CD4-positive, alpha-beta T cell (primary cell): ENCODE data around the gene ADCY2. TPM values are rescaled to one million over a fixed set of nuclear protein-coding genes. Genes with fewer than 3 reads are reported as not detected.

Source experiments
- ATAC-seq: fragments of 200-7000 bp; cut with Tn5 transposase; one replicate; pipeline ENCODE4 v1.10.0; 2022; ENCODE audit warnings: mild to moderate bottlenecking; ENCODE audit not compliant: poor library complexity
- CTCF ChIA-PET: fragments of 350-600 bp; sonication (Branson Sonifier 250); formaldehyde crosslinking; loops from one replicate; lab custom pipeline; 2021; ENCODE audit warnings: antibody characterized with exemption, inconsistent platforms; lab: Charles Lee
- POLR2A ChIA-PET: fragments of 350-600 bp; sonication (Branson Sonifier 250); formaldehyde crosslinking; loops from one replicate; lab custom pipeline; 2021; ENCODE audit warnings: antibody characterized with exemption, inconsistent platforms; lab: Charles Lee
- DNase-seq, 14 experiments: peaks; one replicate each; pipeline ENCODE4 v3.0.0-alpha.2; 2013 to 2020; ENCODE audit warnings: mixed read lengths in 2 of 14
- H3K27ac ChIP-seq, 2 donors: one replicate each; pipeline versions ENCODE4 v1.5.1 to v1.7.0; 2013; ENCODE audit warnings: low read length in 2 of 2, low read depth in 1 of 2, mild to moderate bottlenecking in 1 of 2
- H3K27me3 ChIP-seq, 2 experiments: 1 replicate in 1 of 2; 2 replicates in 1 of 2; pipeline versions ENCODE4 v1.6.1 to v1.7.0; 2013; ENCODE audit warnings: low read length in 2 of 2, control low read depth in 1 of 2, mild to moderate bottlenecking in 1 of 2, moderate library complexity in 1 of 2; ENCODE audit not compliant: insufficient read depth in 2 of 2, control insufficient read depth in 1 of 2
- H3K36me3 ChIP-seq: one replicate; pipeline ENCODE4 v1.6.1; 2013; ENCODE audit warnings: low read length, control low read depth; ENCODE audit not compliant: insufficient read depth
- H3K4me1 ChIP-seq: one replicate; pipeline ENCODE4 v1.6.1; 2013; ENCODE audit warnings: low read length, control low read depth; ENCODE audit not compliant: insufficient read depth
- H3K4me3 ChIP-seq: one replicate; pipeline ENCODE4 v1.5.1; 2013; ENCODE audit warnings: mild to moderate bottlenecking, low read length, moderate library complexity
- H3K9me3 ChIP-seq, 2 experiments: 1 replicate in 1 of 2; 2 replicates in 1 of 2; pipeline versions ENCODE4 v1.6.1 to v1.7.0; 2013; ENCODE audit warnings: low read length in 2 of 2, mild to moderate bottlenecking in 2 of 2, control low read depth in 1 of 2, moderate library complexity in 1 of 2; ENCODE audit not compliant: control insufficient read depth in 1 of 2, insufficient read depth in 1 of 2
- H3K27ac Mint-ChIP-seq: one replicate; pipeline ENCODE4 v1.8.0; 2020; ENCODE audit warnings: mixed read lengths
- H3K27me3 Mint-ChIP-seq: one replicate; pipeline ENCODE4 v1.8.0; 2021; ENCODE audit warnings: mixed read lengths
- H3K36me3 Mint-ChIP-seq: one replicate; pipeline ENCODE4 v1.8.0; 2021; ENCODE audit warnings: low read depth, mixed read lengths
- H3K4me1 Mint-ChIP-seq: one replicate; pipeline ENCODE4 v1.8.0; 2021; ENCODE audit warnings: low read depth, mixed read lengths
- H3K4me3 Mint-ChIP-seq: one replicate; pipeline ENCODE4 v1.8.0; 2020; ENCODE audit warnings: mild to moderate bottlenecking, mixed read lengths
- H3K9me3 Mint-ChIP-seq: one replicate; pipeline ENCODE4 v1.8.0; 2020; ENCODE audit warnings: mixed read lengths
- CTCF ChIP-seq: fragments of 200-600 bp; IDR thresholded peaks from one replicate; pipeline ENCODE4 v1.8.0; 2022; ENCODE audit warnings: antibody characterized with exemption, mild to moderate bottlenecking
- intact Hi-C, 2 experiments: fragments of 100-400 bp; cut with DNase I in 1 of 2; cut with micrococcal nuclease in 1 of 2; formaldehyde crosslinking; loops; one replicate each; pipeline versions ENCODE4 v1.15.1 to v1.9.0; 2023 to 2025; cut with DNase I, micrococcal nuclease
- total RNA-seq, 174 experiments: library from RNA in 2 of 174; stranded (reverse) in 2 of 174; gene quantifications; one replicate each; pipeline ENCODE4 v1.2.3 and lab custom pipeline; 2021 to 2026

Gene ADCY2
- total RNA-seq, 2 experiments from 2014 or later = not detected

DNA sequence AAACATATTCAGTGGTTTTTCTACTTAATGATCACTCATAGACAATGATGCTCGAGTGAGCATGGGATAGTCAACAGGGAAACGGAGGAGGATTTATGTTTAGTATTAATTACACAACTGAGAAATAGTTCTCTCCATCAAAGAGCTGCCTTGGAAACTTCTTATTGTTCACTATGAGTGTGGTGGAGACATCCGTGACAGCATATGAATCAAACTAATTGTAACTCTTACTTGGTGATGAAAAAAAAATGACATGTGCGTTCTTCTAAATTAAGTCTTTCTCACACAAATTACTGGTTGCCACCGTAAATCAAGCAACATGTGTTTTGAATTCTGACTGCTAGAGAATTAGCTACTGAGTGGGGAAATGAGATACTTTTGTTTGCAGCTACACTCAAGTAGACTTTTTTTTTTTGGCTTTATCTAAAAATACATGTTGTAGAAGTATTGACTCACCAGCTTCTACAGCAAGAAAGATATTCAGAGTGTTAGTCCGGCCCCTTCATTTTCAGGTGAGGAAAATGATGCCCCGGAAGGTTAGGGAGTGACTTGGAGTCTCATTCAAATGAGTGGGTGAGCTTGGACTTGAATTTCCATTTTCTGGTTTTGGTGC is 275.5 kb downstream of the ADCY2 start:
- no peak overlapping the region for H3K27ac ChIP-seq
- Mint-ChIP-seq H3K27me3 (no peaks in the 10 kb centered on the region), H3K36me3 (no peaks in the 10 kb centered on the region), H3K4me3 (no peak overlapping the region), H3K9me3 (no peaks in the 10 kb centered on the region), H3K27ac (no peak overlapping the region), H3K4me1 (no peaks in the 10 kb centered on the region)
- intact Hi-C loops = no loop called here
- H3K4me1 ChIP-seq = no peaks in the 10 kb centered on the region
- ChIA-PET CTCF (no interaction called here), POLR2A (no interaction called here)
- H3K9me3 ChIP-seq = peaks cover 0 to 4% of the 10 kb centered on the region in 2 experiments
- H3K4me3 ChIP-seq = no peak overlapping the region
- no peaks in the 10 kb centered on the region for H3K27me3 ChIP-seq
- H3K36me3 ChIP-seq = no peaks in the 10 kb centered on the region
- no peak for ATAC-seq
- TF ChIP-seq CTCF = no peak
- no peak for DNase-seq

DNA sequence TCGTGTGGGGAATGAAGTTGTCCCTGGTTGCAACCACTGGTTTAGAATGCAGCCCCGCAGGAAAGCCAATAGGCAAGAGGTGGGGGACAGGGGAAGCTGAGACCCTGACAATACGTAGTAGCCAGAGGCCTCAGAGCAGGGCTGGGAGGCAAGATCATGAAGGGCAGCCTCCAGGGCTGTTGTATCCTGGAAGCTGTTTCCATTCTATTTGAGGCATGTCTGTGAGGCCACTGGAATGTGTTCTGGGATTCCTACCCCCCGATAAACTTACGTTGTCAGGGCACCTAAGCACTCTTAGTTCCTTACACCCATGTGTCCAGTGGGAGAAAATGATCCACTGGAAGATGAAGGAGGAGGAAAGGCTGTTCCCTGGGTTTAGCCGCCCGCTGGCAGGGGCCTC is 277.7 kb downstream of the ADCY2 start:
- no peaks in the 10 kb centered on the region for H3K4me1 ChIP-seq
- no peaks in the 10 kb centered on the region for H3K27me3 ChIP-seq
- no peaks in the 10 kb centered on the region for H3K4me1 Mint-ChIP-seq
- no peak for ATAC-seq
- CTCF ChIA-PET = no interaction called here
- DNase-seq = no peak
- H3K36me3 Mint-ChIP-seq = no peaks in the 10 kb centered on the region
- no peak overlapping the region for H3K4me3 ChIP-seq
- no peaks in the 10 kb centered on the region for H3K9me3 Mint-ChIP-seq
- intact Hi-C loops = no loop called here
- H3K36me3 ChIP-seq = no peaks in the 10 kb centered on the region
- H3K27ac Mint-ChIP-seq = no peak overlapping the region
- no peak overlapping the region for H3K27ac ChIP-seq
- no peak overlapping the region for H3K4me3 Mint-ChIP-seq
- TF ChIP-seq CTCF = no peak
- POLR2A ChIA-PET = no interaction called here
- no peaks in the 10 kb centered on the region for H3K27me3 Mint-ChIP-seq
- peaks cover 0 to 4% of the 10 kb centered on the region in 2 experiments for H3K9me3 ChIP-seq

DNA sequence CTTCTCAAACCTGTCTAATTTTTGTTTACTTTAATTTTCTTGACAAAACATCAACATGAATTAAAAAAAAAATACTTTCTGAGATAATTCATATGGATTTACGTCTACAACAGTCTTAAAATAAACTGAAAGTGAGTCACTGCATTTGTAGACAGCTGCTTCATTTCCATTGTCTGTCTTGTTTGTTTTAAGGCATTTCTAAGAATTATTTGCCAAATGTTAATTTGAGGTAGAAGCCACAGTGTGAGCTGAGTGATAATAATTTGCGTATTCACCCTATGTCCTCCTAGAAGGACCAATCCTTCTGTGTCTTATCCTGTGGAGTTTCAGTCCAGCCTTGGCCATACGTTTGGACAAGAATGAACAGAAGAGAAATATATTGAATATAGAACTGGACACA is 280.5 kb downstream of the ADCY2 start:
- Histone ChIP-seq H3K4me3 (no peak overlapping the region), H3K9me3 (peaks cover 0 to 4% of the 10 kb centered on the region in 2 experiments), H3K27me3 (no peaks in the 10 kb centered on the region), H3K4me1 (no peaks in the 10 kb centered on the region), H3K27ac (no peak overlapping the region), H3K36me3 (no peaks in the 10 kb centered on the region)
- no peak for TF ChIP-seq CTCF
- Mint-ChIP-seq H3K27me3 (no peaks in the 10 kb centered on the region), H3K36me3 (no peaks in the 10 kb centered on the region), H3K9me3 (no peaks in the 10 kb centered on the region), H3K4me1 (no peaks in the 10 kb centered on the region), H3K27ac (no peak overlapping the region), H3K4me3 (no peak overlapping the region)
- POLR2A ChIA-PET = no interaction called here
- DNase-seq (no peak), ATAC-seq (no peak)
- intact Hi-C loops = no loop called here
- CTCF ChIA-PET = no interaction called here
